Chondrocyte (in vitro differentiated cells): ENCODE results near the gene CPLX3. TPM values are rescaled to one million over a fixed set of nuclear protein-coding genes. Genes with fewer than 3 reads are reported as not detected.

Experiments
- DNase-seq: peaks from one replicate; pipeline ENCODE4 v3.0.0; 2021; ENCODE audit warnings: mixed read lengths, low spot score
- H3K27ac Mint-ChIP-seq: one replicate; pipeline ENCODE4 v1.8.0; 2021; ENCODE audit warnings: mild to moderate bottlenecking, moderate library complexity, mixed read lengths; ENCODE audit not compliant: unreplicated experiment
- H3K27me3 Mint-ChIP-seq: 2 replicates; pipeline ENCODE4 v1.8.0; 2021; ENCODE audit warnings: low read depth, mixed read lengths
- H3K36me3 Mint-ChIP-seq: 2 replicates; pipeline ENCODE4 v1.8.0; 2021; ENCODE audit warnings: low read depth, mixed read lengths
- H3K4me1 Mint-ChIP-seq: 2 replicates; pipeline ENCODE4 v1.8.0; 2021; ENCODE audit warnings: low read depth, mild to moderate bottlenecking, mixed read lengths
- H3K4me3 Mint-ChIP-seq: one replicate; pipeline ENCODE4 v1.8.0; 2021; ENCODE audit warnings: mild to moderate bottlenecking, moderate library complexity, mixed read lengths; ENCODE audit not compliant: unreplicated experiment
- H3K9me3 Mint-ChIP-seq: 2 replicates; pipeline ENCODE4 v1.8.0; 2021; ENCODE audit warnings: low read depth, mixed read lengths
- CTCF ChIP-seq: fragments of 200-600 bp; sonication (generic); IDR thresholded peaks from 2 replicates; pipeline ENCODE4 v1.5.0; 2021; ENCODE audit warnings: antibody characterized with exemption, mild to moderate bottlenecking, moderate library complexity
- total RNA-seq: library from RNA; stranded (reverse); gene quantifications from 3 replicates; pipeline ENCODE4 v1.2.1, GENCODE V29; 2021

CPLX3 gene
- total RNA-seq, 1 donor from 2014 or later = not detected

GRCh38 chr15:74832826-74833225, 6.4 kb downstream of the CPLX3 start:
- H3K27me3 Mint-ChIP-seq = peaks cover 4% of the 10 kb centered on the region
- H3K4me1 Mint-ChIP-seq = no peaks in the 10 kb centered on the region

GRCh38 chr15:74833376-74834107, 7.1 kb downstream of the CPLX3 start:
- Mint-ChIP-seq H3K27ac (no peak overlapping the region), H3K27me3 (no peaks in the 10 kb centered on the region), H3K36me3 (peaks cover 3% of the 10 kb centered on the region), H3K9me3 (no peaks in the 10 kb centered on the region), H3K4me3 (no peak overlapping the region), H3K4me1 (no peaks in the 10 kb centered on the region)
- DNase-seq = no peak
- TF ChIP-seq CTCF = no peak

More at GRCh38 chr15:74832826-74833225, 6.4 kb downstream of the CPLX3 start:
- no peaks in the 10 kb centered on the region for H3K9me3 Mint-ChIP-seq
- peaks cover 3% of the 10 kb centered on the region for H3K36me3 Mint-ChIP-seq
- H3K27ac Mint-ChIP-seq = no peak overlapping the region
- DNase-seq = no peak
- no peak overlapping the region for H3K4me3 Mint-ChIP-seq
- TF ChIP-seq CTCF = no peak

- DNase-seq = no peak
- no peak overlapping the region for H3K27ac Mint-ChIP-seq
- no peaks in the 10 kb centered on the region for H3K4me1 Mint-ChIP-seq
- no peak overlapping the region for H3K4me3 Mint-ChIP-seq
- no peaks in the 10 kb centered on the region for H3K9me3 Mint-ChIP-seq
- H3K27me3 Mint-ChIP-seq = no peaks in the 10 kb centered on the region
- H3K36me3 Mint-ChIP-seq = peaks cover 3% of the 10 kb centered on the region
- peak; percentile 83 for TF ChIP-seq CTCF
Measured at GRCh38 chr15:74835312-74835823, 8.9 kb downstream of the CPLX3 start.

- Mint-ChIP-seq H3K27ac (no peak overlapping the region), H3K9me3 (no peaks in the 10 kb centered on the region), H3K4me3 (no peak overlapping the region), H3K27me3 (no peaks in the 10 kb centered on the region), H3K4me1 (peaks cover 9% of the 10 kb centered on the region), H3K36me3 (peaks cover 5% of the 10 kb centered on the region)
- DNase-seq = no peak
- no peak for TF ChIP-seq CTCF
Measured at GRCh38 chr15:74836846-74837245, 10.4 kb downstream of the CPLX3 start.

GRCh38 chr15:74837482-74838136, 11.2 kb downstream of the CPLX3 start:
- no peaks in the 10 kb centered on the region for H3K27me3 Mint-ChIP-seq
- H3K4me3 Mint-ChIP-seq = no peak overlapping the region
- H3K9me3 Mint-ChIP-seq = no peaks in the 10 kb centered on the region
- TF ChIP-seq CTCF = peak; percentile 35
- no peak for DNase-seq
- peaks cover 5% of the 10 kb centered on the region for H3K36me3 Mint-ChIP-seq
- peaks cover 15% of the 10 kb centered on the region for H3K4me1 Mint-ChIP-seq
- H3K27ac Mint-ChIP-seq = no peak overlapping the region
